H9 (cell line): Measurements from ENCODE around the gene DDX47. TPM values are rescaled to one million over a fixed set of nuclear protein-coding genes. Genes with fewer than 3 reads are reported as not detected.

Source experiments
- DNase-seq: peaks from one replicate; pipeline ENCODE4 v3.0.0-alpha.2; 2017
- H2AFZ ChIP-seq: one replicate; pipeline ENCODE4 v1.6.1; 2013; ENCODE audit warnings: mild to moderate bottlenecking, low read length, control low read depth, moderate library complexity
- H2AK5ac ChIP-seq: 2 replicates; pipeline ENCODE4 v1.6.1; 2013; ENCODE audit warnings: low read length, control low read depth, mixed read lengths; ENCODE audit not compliant: insufficient read length
- H2BK120ac ChIP-seq: one replicate; pipeline ENCODE4 v1.6.1; 2013; ENCODE audit warnings: low read depth, mild to moderate bottlenecking, low read length, control low read depth, inconsistent platforms; ENCODE audit not compliant: poor library complexity, severe bottlenecking
- H2BK12ac ChIP-seq: 2 replicates; pipeline ENCODE4 v1.6.1; 2013; ENCODE audit warnings: low read length, control low read depth, mixed read lengths, low read depth; ENCODE audit not compliant: insufficient read length
- H2BK15ac ChIP-seq: 2 replicates; pipeline ENCODE4 v1.6.1; 2013; ENCODE audit warnings: low read depth, low read length, control low read depth
- H2BK20ac ChIP-seq: one replicate; pipeline ENCODE4 v1.6.1; 2013; ENCODE audit warnings: low read depth, mild to moderate bottlenecking, low read length, control low read depth, inconsistent platforms; ENCODE audit not compliant: poor library complexity, severe bottlenecking
- H2BK5ac ChIP-seq: 2 replicates; pipeline ENCODE4 v1.6.1; 2013; ENCODE audit warnings: low read length, control low read depth, mixed read lengths; ENCODE audit not compliant: insufficient read length
- H3K14ac ChIP-seq: 2 replicates; pipeline ENCODE4 v1.6.1; 2013; ENCODE audit warnings: low read length, control low read depth; ENCODE audit not compliant: insufficient read depth
- H3K18ac ChIP-seq: 2 replicates; pipeline ENCODE4 v1.6.1; 2013; ENCODE audit warnings: low read depth, mild to moderate bottlenecking, mixed read lengths, low read length, control low read depth; ENCODE audit not compliant: insufficient read length
- H3K23ac ChIP-seq: 2 replicates; pipeline ENCODE4 v1.6.1; 2013; ENCODE audit warnings: low read length, control low read depth, mixed read lengths, low read depth; ENCODE audit not compliant: insufficient read length
- H3K23me2 ChIP-seq: 2 replicates; pipeline ENCODE4 v1.6.1; 2013; ENCODE audit warnings: low read depth, mild to moderate bottlenecking, mixed read lengths, low read length, control low read depth; ENCODE audit not compliant: insufficient read length, poor library complexity, severe bottlenecking
- H3K27ac ChIP-seq: 2 replicates; pipeline ENCODE4 v1.5.1; 2013; ENCODE audit warnings: low read length, control low read depth, mixed read lengths, low read depth; ENCODE audit not compliant: insufficient read length
- H3K27me3 ChIP-seq: 2 replicates; pipeline ENCODE4 v1.6.1; 2013; ENCODE audit warnings: low read length, control low read depth, inconsistent platforms; ENCODE audit not compliant: insufficient read depth
- H3K4ac ChIP-seq: 2 replicates; pipeline ENCODE4 v1.6.1; 2013; ENCODE audit warnings: low read depth, mild to moderate bottlenecking, control low read depth, inconsistent platforms, low read length, moderate library complexity
- H3K4me1 ChIP-seq: 2 replicates; pipeline ENCODE4 v1.6.1; 2013; ENCODE audit warnings: low read length, control low read depth, inconsistent platforms; ENCODE audit not compliant: insufficient read depth
- H3K4me2 ChIP-seq: 2 replicates; pipeline ENCODE4 v1.6.1; 2013; ENCODE audit warnings: low read length, control low read depth, mixed read lengths; ENCODE audit not compliant: insufficient read length, insufficient read depth
- H3K56ac ChIP-seq: 2 replicates; pipeline ENCODE4 v1.6.1; 2013; ENCODE audit warnings: low read depth, mild to moderate bottlenecking, mixed read lengths, low read length, control low read depth; ENCODE audit not compliant: insufficient read length
- H3K79me1 ChIP-seq: 2 replicates; pipeline ENCODE4 v1.6.1; 2013; ENCODE audit warnings: low read depth, mild to moderate bottlenecking, moderate library complexity, low read length, control low read depth, inconsistent platforms; ENCODE audit not compliant: insufficient read depth, poor library complexity, severe bottlenecking
- H3K79me2 ChIP-seq: 2 replicates; pipeline ENCODE4 v1.6.1; 2013; ENCODE audit warnings: low read length, control low read depth, inconsistent platforms; ENCODE audit not compliant: insufficient read depth
- H3K9ac ChIP-seq: 2 replicates; pipeline ENCODE4 v1.6.1; 2013; ENCODE audit warnings: low read length, control low read depth, mixed read lengths; ENCODE audit not compliant: insufficient read length; ENCODE audit errors: extremely low read depth
- H3K9me3 ChIP-seq: one replicate; pipeline ENCODE4 v1.6.1; 2013; ENCODE audit warnings: low read depth, low read length, inconsistent platforms; ENCODE audit not compliant: control insufficient read depth
- H3T11ph ChIP-seq: one replicate; pipeline ENCODE4 v1.6.1; 2013; ENCODE audit warnings: mild to moderate bottlenecking, low read length, control low read depth, inconsistent platforms
- H4K20me1 ChIP-seq: one replicate; pipeline ENCODE4 v1.6.1; 2013; ENCODE audit not compliant: control insufficient read depth, insufficient read length, insufficient read depth
- H4K5ac ChIP-seq: 2 replicates; pipeline ENCODE4 v1.6.1; 2013; ENCODE audit warnings: low read depth, mild to moderate bottlenecking, mixed read lengths, low read length, control low read depth; ENCODE audit not compliant: insufficient read length
- H4K8ac ChIP-seq: replicated peaks from 2 replicates; pipeline ENCODE4 v1.6.1; 2013; ENCODE audit warnings: low read length, control low read depth, mixed read lengths, low read depth; ENCODE audit not compliant: insufficient read length
- H4K91ac ChIP-seq: 2 replicates; pipeline ENCODE4 v1.6.1; 2013; ENCODE audit warnings: low read depth, mild to moderate bottlenecking, moderate library complexity, mixed read lengths, low read length, control low read depth; ENCODE audit not compliant: insufficient read length
- H3K27ac Mint-ChIP-seq, 3 experiments: 2 replicates in 2 of 3; 3 replicates in 1 of 3; pipeline ENCODE4 v1.8.0; 2020 to 2021; ENCODE audit warnings: mixed read lengths in 3 of 3, mild to moderate bottlenecking in 1 of 3, moderate library complexity in 1 of 3
- H3K27me3 Mint-ChIP-seq: 2 replicates; pipeline ENCODE4 v1.8.0; 2021; ENCODE audit warnings: low read depth, mild to moderate bottlenecking, moderate library complexity, mixed read lengths
- H3K36me3 Mint-ChIP-seq, 3 experiments: 2 replicates in 2 of 3; 3 replicates in 1 of 3; pipeline ENCODE4 v1.8.0; 2020 to 2021; ENCODE audit warnings: low read depth in 3 of 3, mixed read lengths in 3 of 3; ENCODE audit not compliant: insufficient read depth in 1 of 3
- H3K4me1 Mint-ChIP-seq, 2 experiments: 2 replicates each; pipeline ENCODE4 v1.8.0; 2020; ENCODE audit warnings: mixed read lengths in 2 of 2
- H3K4me3 Mint-ChIP-seq, 2 experiments: 2 replicates in 1 of 2; 3 replicates in 1 of 2; pipeline ENCODE4 v1.8.0; 2020 to 2021; ENCODE audit warnings: mild to moderate bottlenecking in 2 of 2, mixed read lengths in 2 of 2, moderate library complexity in 1 of 2
- H3K9me3 Mint-ChIP-seq, 2 experiments: 2 replicates in 1 of 2; 3 replicates in 1 of 2; pipeline ENCODE4 v1.8.0; 2020; ENCODE audit warnings: mild to moderate bottlenecking in 2 of 2, mixed read lengths in 2 of 2, moderate library complexity in 1 of 2
- CTCF ChIP-seq: fragments of 200-600 bp; sonication (generic); conservative IDR thresholded peaks from 3 replicates; pipeline ENCODE4 v1.8.0; 2021; ENCODE audit warnings: antibody characterized with exemption, mild to moderate bottlenecking
- WGBS: extraction: QIAGEN DNeasy Blood & Tissue Kit; methylation state at CpG from one replicate; pipeline ENCODE4 v1.1.7; 2013; ENCODE audit warnings: missing lambda C conversion rate, low lambda C conversion rate, mixed read lengths; ENCODE audit not compliant: insufficient read length; ENCODE audit errors: extremely low coverage; 5-methylcytosine and 5-hydroxymethylcytosine counted together
- total RNA-seq: library from RNA; stranded (reverse); gene quantifications from 2 replicates; pipeline ENCODE4 v1.2.1, GENCODE V29; 2021

The DDX47 gene
- total RNA-seq, 1 experiment from 2014 or later, result 78.2 TPM

- Histone ChIP-seq H4K91ac (no peak overlapping the region), H3K79me1 (no peaks in the 10 kb centered on the region), H2BK12ac (no peak overlapping the region), H3K27ac (no peak overlapping the region), H3K14ac (no peak overlapping the region), H3K18ac (no peak overlapping the region), H3K4me2 (no peak overlapping the region), H3K9ac (no peak overlapping the region), H3K56ac (no peak overlapping the region), H2AK5ac (no peak overlapping the region), H4K20me1 (no peaks in the 10 kb centered on the region), H4K8ac (no peak overlapping the region), H3K4ac (no peak overlapping the region), H3K4me1 (no peaks in the 10 kb centered on the region), H3K27me3 (no peaks in the 10 kb centered on the region), H2AFZ (no peak overlapping the region), H2BK5ac (no peak overlapping the region), H2BK20ac (no peak overlapping the region), H3K23me2 (no peaks in the 10 kb centered on the region), H3T11ph (no peak overlapping the region), H4K5ac (no peak overlapping the region), H3K79me2 (no peaks in the 10 kb centered on the region), H2BK120ac (no peak overlapping the region), H2BK15ac (no peak overlapping the region), H3K9me3 (no peaks in the 10 kb centered on the region), H3K23ac (no peak overlapping the region)
- Mint-ChIP-seq H3K4me3 (no peak overlapping the region), H3K9me3 (no peaks in the 10 kb centered on the region), H3K27me3 (peaks cover 5% of the 10 kb centered on the region; the same call in 1 of the 2 replicates), H3K4me1 (peaks cover 7 to 8% of the 10 kb centered on the region in 2 experiments), H3K36me3 (no peaks in the 10 kb centered on the region; a peak in 2 of 7 replicates), H3K27ac (no peak overlapping the region; a peak in 1 of 7 replicates)
- no peak for DNase-seq
- TF ChIP-seq CTCF, result no peak
- no CpG with 5 or more reads among the region's 1 CpG for WGBS
These were observed 14.7 kb upstream of the DDX47 start for GRCh38 chr12:12798480-12798879.
